Gastrocnemius medialis (tissue), 4 donors: ENCODE results near the gene PDGFRB.

ENCODE experiments used
- POLR2A ChIP-seq, 2 donors: fragments of 450-650 bp; IDR thresholded peaks; one replicate each; pipeline ENCODE4 v1.6.1; 2017; ENCODE audit warnings: antibody characterized with exemption in 2 of 2, mild to moderate bottlenecking in 2 of 2, moderate library complexity in 2 of 2
- TF ChIP-seq, protein P1 (sequence below), 5 experiments: fragments of 450-650 bp in 3 of 5; fragments of 200-600 bp in 2 of 5; sonication (generic) in 2 of 5; IDR thresholded peaks in 4 of 5; conservative IDR thresholded peaks in 1 of 5; 1 replicate in 4 of 5; 2 replicates in 1 of 5; pipeline ENCODE4 v1.5.1; 2016 to 2019; ENCODE audit warnings: antibody characterized with exemption in 5 of 5, mild to moderate bottlenecking in 3 of 5, moderate library complexity in 3 of 5

DNA sequence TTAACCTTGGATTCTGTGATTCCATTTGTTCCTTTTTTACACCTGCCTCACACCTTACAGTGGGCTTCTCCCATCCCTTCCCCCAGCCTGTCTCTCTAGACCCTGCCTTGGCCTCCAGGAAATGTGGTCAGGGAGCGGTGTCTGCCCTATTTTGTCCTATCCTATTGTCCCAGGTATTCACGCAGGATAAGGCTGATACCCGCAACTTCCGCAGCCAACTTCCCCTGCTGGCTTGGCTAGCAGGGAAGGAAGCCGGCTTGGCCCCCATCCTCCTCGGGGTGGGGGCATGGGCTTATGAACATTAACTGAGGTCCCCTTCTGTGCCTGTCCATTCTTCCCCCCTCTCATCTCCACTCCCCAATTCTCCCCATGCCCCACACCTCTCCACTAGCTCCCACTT lies 72.8 kb downstream of the PDGFRB start:
- no peak for TF ChIP-seq POLR2A (IDR thresholded peaks at IDR 0.05)
- TF ChIP-seq, protein P1, sequence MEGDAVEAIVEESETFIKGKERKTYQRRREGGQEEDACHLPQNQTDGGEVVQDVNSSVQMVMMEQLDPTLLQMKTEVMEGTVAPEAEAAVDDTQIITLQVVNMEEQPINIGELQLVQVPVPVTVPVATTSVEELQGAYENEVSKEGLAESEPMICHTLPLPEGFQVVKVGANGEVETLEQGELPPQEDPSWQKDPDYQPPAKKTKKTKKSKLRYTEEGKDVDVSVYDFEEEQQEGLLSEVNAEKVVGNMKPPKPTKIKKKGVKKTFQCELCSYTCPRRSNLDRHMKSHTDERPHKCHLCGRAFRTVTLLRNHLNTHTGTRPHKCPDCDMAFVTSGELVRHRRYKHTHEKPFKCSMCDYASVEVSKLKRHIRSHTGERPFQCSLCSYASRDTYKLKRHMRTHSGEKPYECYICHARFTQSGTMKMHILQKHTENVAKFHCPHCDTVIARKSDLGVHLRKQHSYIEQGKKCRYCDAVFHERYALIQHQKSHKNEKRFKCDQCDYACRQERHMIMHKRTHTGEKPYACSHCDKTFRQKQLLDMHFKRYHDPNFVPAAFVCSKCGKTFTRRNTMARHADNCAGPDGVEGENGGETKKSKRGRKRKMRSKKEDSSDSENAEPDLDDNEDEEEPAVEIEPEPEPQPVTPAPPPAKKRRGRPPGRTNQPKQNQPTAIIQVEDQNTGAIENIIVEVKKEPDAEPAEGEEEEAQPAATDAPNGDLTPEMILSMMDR (IDR thresholded peaks at IDR 0.05 in 4 of 5, conservative IDR thresholded peaks at IDR 0.05 in 1 of 5) = no peak
